CD4-positive, alpha-beta T cell treated with Interleukin-6 at 100 ng/mL for 8 hours (primary cell): ENCODE data around the gene DPYD.
"Not testable (repeated sequence)": the region's sequence is repeated elsewhere in the genome, so short reads cannot be mapped to it uniquely, and the experiment has no call there.

Experiments
- DNase-seq: peaks from one replicate; pipeline ENCODE4 v3.0.0-alpha.2; 2020; ENCODE audit warnings: mixed read lengths, low spot score

Gene DPYD

DNA sequence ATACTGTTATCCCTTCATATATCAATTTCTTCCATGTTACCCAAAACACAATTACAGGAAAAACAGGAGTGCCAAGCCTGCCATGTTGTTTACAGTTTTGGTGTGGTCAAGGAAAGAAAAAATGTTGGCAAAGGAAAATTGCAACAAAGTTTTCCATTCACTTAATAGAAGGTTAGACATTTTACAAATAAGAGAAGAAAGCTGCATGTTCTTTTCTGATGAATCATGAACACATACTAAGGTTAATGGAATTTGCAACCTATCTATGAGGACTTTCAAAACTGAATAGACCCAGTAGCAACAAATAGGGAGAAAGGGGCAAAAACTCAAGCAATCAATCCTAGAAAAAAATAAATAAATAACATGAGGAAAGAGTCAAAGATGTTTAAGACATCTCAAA lies 556.7 kb downstream of the DPYD start:
- DNase-seq: no peak

DNA sequence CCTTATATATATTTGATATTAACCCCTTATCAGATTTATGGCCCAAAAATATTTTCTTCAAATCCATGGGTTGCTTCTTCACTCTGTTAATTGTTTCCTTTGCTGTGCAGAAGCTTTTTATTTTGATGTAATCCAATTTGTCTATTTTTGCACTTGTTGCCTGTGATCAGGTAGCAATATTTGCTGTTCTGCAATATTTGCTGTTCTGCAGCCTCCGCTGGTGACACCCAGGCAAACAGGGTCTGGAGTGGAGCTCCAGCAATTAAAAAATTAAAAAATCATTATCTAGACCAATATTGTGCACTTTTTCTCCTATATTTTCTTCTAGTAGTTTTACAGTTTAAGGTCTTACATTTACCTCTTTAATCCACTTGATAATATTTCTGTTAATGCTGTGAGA lies 564.5 kb downstream of the DPYD start:
- DNase-seq: no peak

DNA sequence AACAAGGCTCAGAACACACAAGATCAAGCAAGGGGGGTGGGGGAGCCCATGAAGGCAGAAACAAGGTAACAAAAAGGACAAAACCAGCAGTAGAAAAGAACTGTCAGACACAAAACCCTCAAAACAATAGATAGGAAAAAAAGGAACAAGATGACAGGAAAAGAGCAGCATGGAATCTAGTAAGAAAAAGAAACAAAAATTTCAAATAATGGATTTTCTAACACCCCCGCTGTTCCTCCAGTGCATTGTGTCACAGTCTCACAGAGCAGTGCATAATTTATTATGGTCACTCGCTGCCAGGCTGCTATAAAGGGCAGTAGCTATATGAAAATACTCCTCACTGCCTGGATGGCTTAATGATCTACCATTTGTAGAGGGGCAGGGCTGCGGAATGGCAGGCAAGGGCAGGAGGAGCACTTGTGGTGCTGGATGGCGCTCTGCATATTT lies 567.9 kb downstream of the DPYD start:
- no peak for DNase-seq

DNA sequence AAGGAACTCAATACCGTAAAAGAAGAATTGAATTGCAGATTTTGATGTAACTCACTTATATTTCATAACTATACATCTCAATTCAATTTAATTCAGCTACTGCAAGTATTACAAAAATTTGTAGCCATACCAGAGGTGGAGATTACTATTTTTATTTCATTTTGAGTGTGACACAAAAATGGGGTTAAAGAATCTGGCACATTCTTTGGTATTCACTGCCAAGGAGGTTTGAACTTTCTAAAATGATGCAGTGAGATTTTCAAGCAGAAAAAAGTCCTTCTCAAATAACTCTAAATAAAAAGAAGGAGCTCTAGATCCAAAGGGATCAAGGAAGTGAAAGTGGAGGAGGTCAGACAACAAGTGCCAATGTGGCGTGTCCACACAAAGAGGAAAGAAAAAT lies 569.0 kb downstream of the DPYD start:
- DNase-seq: no peak

DNA sequence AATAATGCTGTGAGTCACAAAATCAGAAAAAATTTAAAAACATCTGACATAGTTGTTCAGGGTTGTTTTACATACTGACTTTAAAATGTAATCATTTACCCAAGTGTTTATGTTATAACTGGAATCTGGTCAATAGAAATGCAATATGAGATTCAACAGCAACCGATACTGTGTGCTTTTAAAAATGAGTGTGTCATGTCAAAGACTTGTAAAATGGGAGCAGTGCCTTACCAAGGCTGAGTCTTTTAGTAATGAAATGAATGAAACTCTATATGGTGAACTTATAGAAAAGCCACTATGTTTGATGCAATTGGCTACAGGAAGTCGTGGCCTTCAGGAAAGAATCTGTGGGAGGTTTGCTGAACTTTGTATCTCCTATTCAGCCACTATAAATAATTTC lies 570.2 kb downstream of the DPYD start:
- DNase-seq: no peak

DNA sequence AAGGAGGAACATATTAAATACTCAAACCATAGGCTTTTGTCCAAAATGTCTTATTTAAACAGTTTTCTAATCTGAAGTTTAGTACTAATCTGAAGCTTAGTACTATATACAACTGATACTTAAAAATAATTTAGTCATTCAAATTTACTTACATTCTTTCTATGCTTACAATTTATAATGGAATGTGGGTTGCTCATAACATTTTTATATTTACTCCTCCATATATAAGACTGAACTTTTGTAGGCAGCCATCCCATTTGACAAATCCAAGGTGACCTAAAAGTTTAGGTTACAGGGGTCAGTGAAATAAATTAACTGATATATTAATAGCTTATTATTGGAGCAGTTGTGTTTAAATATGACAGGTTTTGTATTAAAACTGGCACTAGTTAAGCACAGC lies 570.6 kb downstream of the DPYD start:
- DNase-seq: no peak

DNA sequence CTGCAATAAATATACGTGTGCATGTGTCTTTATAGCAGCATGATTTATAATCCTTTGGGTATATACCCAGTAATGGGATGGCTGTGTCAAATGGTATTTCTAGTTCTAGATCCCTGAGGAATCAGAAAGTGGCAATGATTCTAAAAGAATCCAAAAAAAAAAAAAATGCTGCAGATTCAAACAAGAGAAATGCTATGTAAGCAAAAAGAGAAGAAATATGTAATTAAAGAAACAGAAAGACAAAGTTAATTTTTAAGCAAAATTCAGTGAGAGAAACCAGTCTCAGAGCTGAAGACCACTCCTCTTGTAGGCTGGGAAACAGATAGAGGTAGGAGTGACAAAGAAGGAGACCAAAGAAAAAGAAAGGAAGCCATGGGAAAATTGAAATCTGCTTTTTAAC lies 571.0 kb downstream of the DPYD start:
- not testable (repeated sequence) for DNase-seq

DNA sequence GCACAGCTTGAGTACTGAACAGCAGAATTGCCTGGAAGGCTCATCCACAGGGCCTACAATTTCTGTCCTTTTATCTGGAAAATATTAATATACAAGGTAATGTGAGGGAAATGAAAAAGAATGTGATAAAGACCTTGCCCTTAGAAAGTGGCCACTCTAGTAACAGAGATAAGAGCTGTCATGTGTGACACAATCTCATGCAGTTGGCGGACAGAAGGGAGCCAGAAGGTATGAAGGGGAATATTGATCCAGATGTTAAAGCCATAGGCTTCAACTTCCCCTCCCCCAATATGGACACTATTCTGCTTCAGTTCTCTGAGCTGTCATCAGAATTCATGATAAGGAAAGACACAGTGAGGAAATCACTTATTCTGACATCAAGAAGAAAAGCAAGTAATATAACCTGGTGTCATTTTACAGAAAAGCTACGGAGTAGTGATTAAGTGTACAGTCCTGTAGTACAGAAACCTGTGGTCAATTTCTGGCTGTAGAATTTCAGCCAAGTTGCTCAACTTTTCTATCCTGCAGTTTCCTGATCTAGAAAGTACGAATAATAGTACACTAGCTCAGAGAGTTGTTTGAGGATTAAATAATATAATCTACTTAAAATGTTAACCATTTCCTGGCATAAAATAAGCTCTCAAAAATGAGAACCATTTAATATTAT lies 572.1 kb downstream of the DPYD start:
- no peak for DNase-seq

DNA sequence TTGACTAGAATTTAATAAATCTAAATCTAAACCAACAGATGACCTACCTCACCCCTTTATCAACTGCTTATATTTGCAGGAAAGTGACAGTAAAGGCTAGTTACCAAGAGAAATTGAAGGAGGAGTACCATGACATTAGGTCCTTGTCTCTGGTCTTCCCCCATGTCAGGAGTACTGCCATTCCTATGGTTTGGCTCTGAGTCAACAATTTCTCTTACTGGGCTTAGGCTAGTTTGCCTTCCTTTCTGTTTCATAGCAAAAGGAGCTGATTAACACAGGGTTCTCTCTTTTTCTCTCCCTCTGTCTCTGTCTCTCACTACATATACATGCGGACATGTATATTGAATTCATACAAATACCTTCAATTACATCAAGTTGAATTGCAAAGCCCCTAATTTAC lies 579.9 kb downstream of the DPYD start:
- no peak for DNase-seq

DNA sequence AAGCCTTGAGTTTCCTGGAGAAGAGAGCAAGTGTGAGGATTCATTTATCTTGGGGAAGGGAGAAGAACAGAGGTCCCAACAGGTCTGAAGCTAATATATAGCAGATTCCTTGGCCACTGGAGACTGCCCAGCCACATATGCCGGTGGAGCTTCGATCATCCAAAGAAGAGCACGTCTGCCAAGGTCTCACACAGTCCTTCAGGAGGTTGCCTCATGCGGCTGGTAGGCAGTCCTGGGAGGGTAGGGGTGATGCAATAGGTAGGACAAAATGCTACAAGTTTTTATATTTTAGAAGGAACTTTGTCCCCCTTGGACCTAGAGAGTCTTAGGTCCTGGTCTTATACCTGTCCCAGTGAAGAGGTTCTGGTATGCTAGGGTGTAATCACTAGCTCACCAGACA lies 582.5 kb downstream of the DPYD start:
- DNase-seq: no peak

DNA sequence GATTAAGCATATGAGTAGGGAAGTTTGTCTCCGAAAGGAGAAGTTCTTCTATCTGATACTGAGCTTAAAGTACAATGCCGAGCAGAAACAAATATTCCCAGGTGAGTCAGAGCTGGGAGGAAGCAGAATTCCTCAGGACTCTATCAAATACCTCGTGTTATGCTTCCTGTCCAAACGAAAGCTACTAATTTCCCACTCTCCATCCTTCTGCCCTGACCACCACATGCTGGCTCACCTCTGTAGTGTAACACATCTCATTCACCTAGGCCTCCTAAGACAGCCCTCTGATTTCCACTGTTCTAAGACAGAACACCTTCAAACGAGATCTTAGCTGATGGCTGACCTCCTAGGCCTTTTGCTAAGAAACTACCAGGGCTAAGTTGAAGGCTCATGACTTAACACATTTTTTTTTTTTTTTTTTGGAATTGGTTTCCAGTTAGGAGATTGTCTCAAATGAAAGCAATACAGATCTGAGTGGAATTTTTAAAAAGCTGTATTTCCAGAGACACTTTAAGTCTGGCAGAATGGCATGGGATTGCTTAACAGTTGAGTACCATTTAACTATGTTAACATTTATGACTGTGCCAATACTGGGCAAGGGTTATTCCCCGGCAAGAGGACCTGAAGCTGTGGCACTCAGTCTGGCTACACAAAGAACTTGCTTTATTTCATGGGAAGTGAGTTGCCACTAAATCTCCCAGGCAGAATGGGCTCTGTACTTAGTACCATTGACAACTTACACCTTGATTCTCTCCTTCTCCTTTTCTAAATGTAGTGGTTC lies 583.4 kb downstream of the DPYD start:
- no peak for DNase-seq

DNA sequence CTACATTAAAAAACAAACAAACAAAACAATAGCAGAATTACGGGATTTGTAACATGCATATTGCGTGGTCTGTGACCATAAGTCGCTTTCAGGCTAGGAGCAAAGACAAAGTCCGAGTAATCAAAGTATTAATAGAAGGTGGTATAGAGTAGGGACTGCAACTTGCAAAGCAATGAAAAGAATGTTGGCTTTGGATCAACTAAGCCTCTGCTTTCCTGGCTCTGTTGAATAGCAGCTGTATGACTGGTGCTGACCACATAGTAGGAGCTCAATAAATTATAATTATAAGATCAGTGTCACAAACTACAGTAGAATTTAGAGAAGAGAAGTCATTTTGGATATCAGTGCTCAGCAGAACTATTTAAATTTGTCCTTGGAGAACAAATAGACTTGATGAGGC lies 586.4 kb downstream of the DPYD start:
- no peak for DNase-seq

DNA sequence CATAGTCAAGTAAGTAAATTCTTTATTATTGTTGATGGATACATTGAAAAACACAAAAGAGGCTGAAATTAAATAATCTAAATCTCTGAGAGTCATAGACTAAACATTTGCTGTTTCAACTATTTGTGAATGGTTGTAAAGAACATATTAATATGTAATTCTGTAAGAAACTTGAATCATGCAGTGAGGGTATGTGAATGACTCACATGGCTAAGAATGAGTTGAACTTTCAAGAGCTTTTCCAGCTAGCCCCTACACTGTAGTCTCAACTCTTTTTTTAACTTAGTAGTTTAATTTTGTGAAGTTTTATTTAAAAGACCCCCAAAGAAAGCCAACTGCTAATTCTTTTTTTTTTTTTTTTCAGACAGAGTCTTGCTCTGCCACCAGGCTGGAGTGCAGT lies 588.1 kb downstream of the DPYD start:
- no peak for DNase-seq

DNA sequence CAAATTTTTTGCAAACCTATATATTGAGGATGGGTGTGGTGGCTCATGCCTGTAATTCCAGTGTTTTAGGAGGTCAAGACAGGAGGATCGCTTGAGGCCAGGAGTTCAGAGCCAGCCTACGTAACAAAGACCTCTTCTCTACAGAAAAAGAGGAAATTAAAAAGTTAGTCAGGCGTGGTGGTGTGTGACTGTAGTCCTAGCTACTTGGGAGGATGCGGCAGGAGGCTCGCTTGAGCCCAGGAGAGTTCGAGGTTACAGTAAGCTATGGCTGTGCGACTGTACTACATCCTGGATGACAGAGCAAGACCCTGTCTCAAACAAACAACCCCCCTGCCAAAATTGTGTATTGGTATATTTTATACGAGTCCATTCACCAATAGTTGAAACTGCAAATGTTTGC lies 589.7 kb downstream of the DPYD start:
- DNase-seq: no peak

DNA sequence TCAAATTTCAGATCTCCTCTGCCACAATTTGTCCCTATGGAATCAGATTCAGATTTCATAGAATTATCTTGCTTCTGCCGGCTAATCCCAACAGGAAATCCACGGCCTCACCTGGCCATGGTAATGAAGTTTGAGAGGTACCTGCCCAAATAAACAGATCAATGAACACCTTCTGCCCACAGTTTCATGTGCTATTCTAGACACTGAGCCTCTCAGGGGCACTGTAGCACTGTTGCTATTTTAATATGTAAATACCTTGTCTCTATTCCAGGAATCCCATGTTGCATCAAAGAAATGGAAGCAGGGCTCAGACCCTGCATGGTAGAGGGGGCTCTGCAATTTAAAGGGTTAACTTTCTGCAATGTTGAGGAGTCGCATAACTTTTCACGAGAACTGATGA lies 606.1 kb downstream of the DPYD start:
- DNase-seq: no peak

DNA sequence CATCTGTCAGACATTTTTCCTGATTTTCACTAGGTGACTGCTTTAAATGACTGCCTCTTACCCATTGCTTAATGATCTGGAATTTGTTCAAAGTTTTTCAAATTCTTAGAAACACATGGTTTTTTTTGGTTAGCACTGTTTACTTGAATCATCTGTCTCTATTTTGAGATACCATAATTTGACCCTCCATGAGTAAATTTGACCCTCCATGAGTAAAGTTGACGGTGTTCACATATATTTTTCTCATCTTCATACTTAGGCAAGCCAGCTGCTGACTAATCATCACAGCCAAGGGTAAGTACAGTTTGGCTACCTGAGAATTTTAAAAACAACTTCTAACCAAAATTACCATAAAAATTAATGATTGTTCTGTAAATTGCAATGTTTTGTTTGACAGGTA lies 612.7 kb downstream of the DPYD start:
- DNase-seq: no peak

DNA sequence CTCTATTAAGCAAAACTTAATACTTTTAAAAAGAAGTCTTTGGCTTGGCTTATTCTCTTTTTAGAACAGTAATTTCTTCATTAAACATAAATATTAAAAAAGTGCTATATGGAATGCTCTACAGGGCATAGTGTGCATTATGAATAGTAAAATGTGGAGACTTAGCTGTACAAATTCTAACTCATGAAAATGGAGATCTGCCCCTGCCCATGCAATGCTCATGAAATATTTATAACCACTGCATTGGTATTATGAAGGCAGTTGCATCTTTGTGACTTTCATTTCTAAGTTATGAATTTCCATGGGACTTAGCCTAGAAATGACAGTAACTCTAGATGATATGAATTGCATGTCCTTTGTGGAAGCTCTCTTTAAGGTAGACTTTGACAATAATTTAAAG lies 613.3 kb downstream of the DPYD start:
- no peak for DNase-seq

DNA sequence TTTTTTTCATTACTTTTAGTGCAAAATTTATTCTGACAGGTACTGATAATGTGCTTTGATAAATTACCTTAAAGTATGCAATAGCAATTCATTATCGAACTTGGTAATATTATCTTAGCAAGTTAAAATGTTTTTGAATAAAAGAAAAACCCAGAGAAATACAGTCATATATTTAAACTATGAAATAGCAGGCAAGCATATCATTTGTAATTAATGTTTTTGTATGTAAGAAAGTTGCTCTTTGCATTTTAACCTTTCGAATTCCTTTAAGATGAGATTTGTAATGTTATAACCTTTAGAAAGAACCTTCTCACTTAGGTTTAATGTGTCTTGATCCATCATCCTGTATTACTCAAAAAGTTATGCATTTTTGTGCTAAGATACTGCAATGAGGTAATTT lies 613.7 kb downstream of the DPYD start:
- DNase-seq: no peak

DNA sequence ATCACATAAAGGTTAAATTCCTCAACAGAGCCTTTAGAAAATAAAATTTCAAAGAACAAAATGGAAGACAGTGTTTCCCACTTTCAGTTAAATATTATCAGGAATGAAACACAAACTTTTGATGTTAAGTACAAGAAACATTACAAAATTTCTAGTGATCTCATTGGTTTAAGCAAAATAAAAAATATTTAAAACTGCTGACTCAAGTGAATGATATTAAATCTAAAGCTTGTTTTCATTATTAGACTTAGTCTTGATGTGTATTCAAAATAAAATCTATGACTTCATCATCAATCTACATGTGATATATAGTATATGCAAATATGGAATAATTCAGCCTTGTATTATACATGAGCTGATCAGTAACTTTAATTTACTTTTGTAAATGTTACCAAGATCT lies 614.3 kb downstream of the DPYD start:
- no peak for DNase-seq

DNA sequence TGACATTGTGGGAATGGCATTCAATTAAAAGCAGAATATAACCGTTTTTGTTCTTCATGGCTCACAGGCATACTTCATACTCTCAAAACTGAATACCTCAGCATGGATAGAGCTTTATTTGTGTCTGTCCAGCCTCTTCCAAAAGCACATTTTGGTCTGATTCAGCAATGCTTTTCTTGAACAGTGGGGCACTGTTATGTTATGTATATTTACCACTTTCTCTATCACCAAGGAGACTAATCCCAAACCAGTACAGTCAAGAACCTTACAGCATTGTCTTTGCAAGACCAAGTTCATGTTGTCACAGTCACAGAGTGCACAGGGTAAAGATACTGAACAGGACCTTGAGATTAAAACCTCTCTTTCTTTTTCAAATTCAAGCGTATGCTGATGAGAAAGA lies 616.5 kb downstream of the DPYD start:
- DNase-seq: no peak

DNA sequence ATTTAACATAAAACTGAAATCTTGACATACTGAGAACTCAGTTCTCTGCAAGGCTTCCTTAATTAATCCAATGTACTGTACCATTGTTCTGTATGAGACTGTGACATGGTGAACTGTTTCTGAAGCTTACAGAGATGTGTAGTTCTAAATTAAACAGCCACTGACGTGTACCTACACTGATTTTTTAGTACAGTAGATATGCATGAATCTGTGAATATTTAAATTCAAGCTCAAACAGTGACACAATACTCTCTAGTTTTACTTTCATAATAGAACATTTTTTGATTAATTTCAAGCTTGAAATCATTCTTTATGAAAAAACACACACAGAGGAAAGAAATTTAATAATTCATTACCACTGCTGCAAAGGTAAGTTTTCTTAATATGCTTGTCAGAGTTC lies 621.9 kb downstream of the DPYD start:
- no peak for DNase-seq

DNA sequence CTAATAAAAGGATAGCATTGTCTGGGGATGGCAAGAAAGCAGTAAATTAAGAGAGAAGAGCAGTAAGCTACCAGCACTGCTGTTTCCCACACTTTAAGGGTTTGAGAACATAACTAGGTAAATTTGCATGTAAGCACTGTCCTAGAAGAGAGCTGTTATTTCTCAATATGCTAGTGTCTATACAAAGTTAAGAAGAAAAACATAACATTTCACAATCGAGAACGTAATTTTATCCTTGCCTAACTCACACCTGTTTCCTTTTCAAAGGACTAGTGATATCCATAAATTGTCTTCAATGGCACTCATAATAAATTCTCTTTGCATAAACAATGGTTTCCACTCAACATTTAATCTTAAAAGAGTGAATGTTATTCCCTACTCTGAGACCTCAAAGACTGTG lies 623.2 kb downstream of the DPYD start:
- DNase-seq: no peak

DNA sequence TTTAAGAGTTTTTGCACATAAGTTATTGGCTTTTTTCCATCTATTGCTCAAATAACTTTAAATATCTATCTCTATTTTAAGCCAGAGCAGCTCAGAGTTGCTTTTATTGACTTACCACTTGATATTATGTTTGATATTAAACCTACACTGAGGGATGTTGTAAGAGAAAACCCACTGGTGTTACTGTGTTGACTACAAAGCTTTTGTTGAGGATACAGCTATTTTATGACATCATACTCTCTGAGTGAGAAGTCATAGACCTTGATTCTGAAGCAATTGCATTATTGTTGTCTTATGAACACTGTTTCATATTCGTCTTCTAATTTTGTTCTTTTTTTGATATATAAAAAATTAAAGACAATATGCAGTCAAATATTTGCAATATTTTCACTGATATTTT lies 638.9 kb downstream of the DPYD start:
- no peak for DNase-seq
